Measurements from ENCODE around the gene EPO. TPM values are rescaled to one million over a fixed set of nuclear protein-coding genes. Genes with fewer than 3 reads are reported as not detected.

Gene EPO
- total and polyA plus RNA-seq, 2 experiments from 2014 or later = not detected

- Histone ChIP-seq H2AFZ (no peak overlapping the region), H3K4me3 (no peak overlapping the region), H3K9me2 (ENCODE audit: insufficient read depth) (no peaks in the 10 kb centered on the region), H3K4me1 (ENCODE audit: insufficient read depth) (no peaks in the 10 kb centered on the region), H3K9ac (no peak overlapping the region), H3F3A (ENCODE audit: insufficient read depth) (no peaks in the 10 kb centered on the region), H4K20me1 (ENCODE audit: insufficient read depth) (no peaks in the 10 kb centered on the region), H3K79me2 (ENCODE audit: insufficient read depth) (peaks cover 37% of the 10 kb centered on the region), H3K4me2 (ENCODE audit: unreplicated experiment) (no peak overlapping the region), H3K36me3 (ENCODE audit: low read depth) (peaks cover 4% of the 10 kb centered on the region; the same call in 1 of the 2 replicates), H3K27ac (no peak overlapping the region), H3K9me3 (ENCODE audit: low read depth) (no peaks in the 10 kb centered on the region), H3K27me3 (replicated peaks; ENCODE audit: insufficient read depth) (no peaks in the 10 kb centered on the region)
- no peak for DNase-seq
- no peak for TF ChIP-seq EZH2phosphoT487 (IDR thresholded peaks at IDR 0.05; ENCODE audit: insufficient read depth, low read depth)
- TF ChIP-seq EZH2 (IDR thresholded peaks at IDR 0.05; ENCODE audit: insufficient read depth, poor library complexity, severe bottlenecking) = no peak
- WGBS, 2 experiments (ENCODE audit: low coverage in 1 of 2, low lambda C conversion rate in 2 of 2, missing lambda C conversion rate in 2 of 2) = 89 to 92% methylated on average over 28 to 36 of the region's 36 CpGs
- in situ Hi-C loops (cut with MboI) = no loop called here
Observed at GRCh38 chr7:100677308-100678267, 42.7 kb upstream of the EPO start.

GRCh38 chr7:100678291-100678984 lies 41.8 kb upstream of the EPO start:
- H3K27me3 ChIP-seq (replicated peaks; ENCODE audit: insufficient read depth) = no peaks in the 10 kb centered on the region
- H3K9me3 ChIP-seq (ENCODE audit: low read depth) = no peaks in the 10 kb centered on the region
- H3K79me2 ChIP-seq (ENCODE audit: insufficient read depth) = peaks cover 37% of the 10 kb centered on the region
- TF ChIP-seq EZH2phosphoT487 (IDR thresholded peaks at IDR 0.05; ENCODE audit: insufficient read depth, low read depth) (no peak), EZH2 (IDR thresholded peaks at IDR 0.05; ENCODE audit: insufficient read depth, poor library complexity, severe bottlenecking) (no peak)
- H3K9ac ChIP-seq = no peak overlapping the region
- H4K20me1 ChIP-seq (ENCODE audit: insufficient read depth) = no peaks in the 10 kb centered on the region
- H3K4me2 ChIP-seq (ENCODE audit: unreplicated experiment) = no peak overlapping the region
- in situ Hi-C loops (cut with MboI) = no loop called here
- WGBS, 2 experiments (ENCODE audit: low coverage in 1 of 2, low lambda C conversion rate in 2 of 2, missing lambda C conversion rate in 2 of 2) = 74 to 79% methylated on average over 31 to 35 of the region's 35 CpGs
- H3K9me2 ChIP-seq (ENCODE audit: insufficient read depth) = no peaks in the 10 kb centered on the region
- no peak overlapping the region for H3K27ac ChIP-seq
- no peak overlapping the region for H3K4me3 ChIP-seq
- H3K4me1 ChIP-seq (ENCODE audit: insufficient read depth) = no peaks in the 10 kb centered on the region
- H2AFZ ChIP-seq = no peak overlapping the region
- DNase-seq = no peak
- H3K36me3 ChIP-seq (ENCODE audit: low read depth) = peaks cover 4% of the 10 kb centered on the region; the same call in 1 of the 2 replicates
- H3F3A ChIP-seq (ENCODE audit: insufficient read depth) = no peaks in the 10 kb centered on the region

- no peak overlapping the region for H2AFZ ChIP-seq
- peaks cover 4% of the 10 kb centered on the region; the same call in 1 of the 2 replicates for H3K36me3 ChIP-seq (ENCODE audit: low read depth)
- TF ChIP-seq EZH2phosphoT487 (IDR thresholded peaks at IDR 0.05; ENCODE audit: insufficient read depth, low read depth) (no peak), EZH2 (IDR thresholded peaks at IDR 0.05; ENCODE audit: insufficient read depth, poor library complexity, severe bottlenecking) (no peak)
- H4K20me1 ChIP-seq (ENCODE audit: insufficient read depth) = no peaks in the 10 kb centered on the region
- peaks cover 30% of the 10 kb centered on the region for H3K79me2 ChIP-seq (ENCODE audit: insufficient read depth)
- 85 to 88% methylated on average over 11 to 13 of the region's 13 CpGs for WGBS, 2 experiments (ENCODE audit: low coverage in 1 of 2, low lambda C conversion rate in 2 of 2, missing lambda C conversion rate in 2 of 2)
- H3K9ac ChIP-seq = no peak overlapping the region
- H3F3A ChIP-seq (ENCODE audit: insufficient read depth) = no peaks in the 10 kb centered on the region
- peak; percentile 23 for DNase-seq
- H3K27me3 ChIP-seq (replicated peaks; ENCODE audit: insufficient read depth) = no peaks in the 10 kb centered on the region
- no peaks in the 10 kb centered on the region for H3K9me2 ChIP-seq (ENCODE audit: insufficient read depth)
- in situ Hi-C loops (cut with MboI) = no loop called here
- no peaks in the 10 kb centered on the region for H3K9me3 ChIP-seq (ENCODE audit: low read depth)
- no peaks in the 10 kb centered on the region for H3K4me1 ChIP-seq (ENCODE audit: insufficient read depth)
- H3K27ac ChIP-seq = no peak overlapping the region
- no peak overlapping the region for H3K4me3 ChIP-seq
- H3K4me2 ChIP-seq (ENCODE audit: unreplicated experiment) = no peak overlapping the region
Observed at GRCh38 chr7:100679129-100679926, 40.9 kb upstream of the EPO start.

Measured in GM23248 (cell line).